K562 (cell line): ENCODE measurements around the gene TBC1D2. TPM values are rescaled to one million over a fixed set of nuclear protein-coding genes. Genes with fewer than 3 reads are reported as not detected.

Experiments used
- ATAC-seq: fragments of 200-7000 bp; cut with Tn5 transposase; 3 replicates; pipeline ENCODE4 v1.9.1; 2020; ENCODE audit warnings: moderate library complexity
- BruUV-seq: library from RNA; stranded (reverse); fragments of 400-500 nt; replicated peaks from 2 replicates; lab custom pipeline; 2021; lab: Mats Ljungman, UMichigan
- CTCF ChIA-PET: fragments of 300-600 bp; formaldehyde crosslinking; extraction: SDS; loops from one replicate; lab custom pipeline; 2021; ENCODE audit warnings: low intra/inter-chr PET ratio; lab: Yijun Ruan, JAX
- POLR2A ChIA-PET: fragments of 300-600, 350-650 bp; sonication (Branson Sonifier 250); formaldehyde crosslinking; extraction: SDS; loops from one replicate; lab custom pipeline; 2021; ENCODE audit warnings: antibody characterized with exemption, inconsistent platforms; lab: Yijun Ruan, JAX
- DNase-seq, 4 experiments: peaks; one replicate each; pipeline versions ENCODE4 v3.0.0 to v3.0.0-alpha.2; 2011 to 2018; ENCODE audit warnings: low spot score in 3 of 4, mixed read lengths in 3 of 4; ENCODE audit errors: extremely low read depth in 1 of 4
- FAIRE-seq: peaks from 2 replicates; lab custom pipeline; 2011; peaks lifted over from hg19 to GRCh38; lab: Jason Lieb, UNC
- H2AFZ ChIP-seq: 2 replicates; pipeline ENCODE4 v1.6.0; 2011; ENCODE audit warnings: low read depth, low read length, control low read depth, inconsistent platforms
- H3K27ac ChIP-seq: fragments of 200-600 bp; 3 replicates; pipeline ENCODE4 v1.8.0; 2011; ENCODE audit warnings: low read depth, mild to moderate bottlenecking, control low read depth, inconsistent platforms, low read length, moderate library complexity, mixed read lengths; ENCODE audit errors: extremely low read depth
- H3K27me3 ChIP-seq, 2 experiments: fragments of 300-600 bp in 1 of 2; 2 replicates in 1 of 2; 3 replicates in 1 of 2; pipeline versions ENCODE4 v1.6.0 to v1.8.0; 2011; ENCODE audit warnings: inconsistent platforms in 2 of 2, low read length in 2 of 2, mild to moderate bottlenecking in 1 of 2, mixed read lengths in 1 of 2, moderate library complexity in 1 of 2; ENCODE audit not compliant: control insufficient read depth in 2 of 2, insufficient read depth in 2 of 2
- H3K36me3 ChIP-seq: fragments of 300-600 bp; 3 replicates; pipeline ENCODE4 v1.8.0; 2011; ENCODE audit warnings: mild to moderate bottlenecking, low read length, inconsistent platforms; ENCODE audit not compliant: control insufficient read depth, insufficient read depth
- H3K4me1 ChIP-seq, 2 experiments: fragments of 200-600 bp in 1 of 2; replicated peaks in 1 of 2; 2 replicates in 1 of 2; 3 replicates in 1 of 2; pipeline versions ENCODE4 v1.5.1 to v1.8.0; 2011; ENCODE audit warnings: inconsistent platforms in 2 of 2, low read length in 2 of 2, mild to moderate bottlenecking in 1 of 2, mixed read lengths in 1 of 2, moderate library complexity in 1 of 2; ENCODE audit not compliant: control insufficient read depth in 2 of 2, insufficient read depth in 2 of 2
- H3K4me2 ChIP-seq: 2 replicates; pipeline ENCODE4 v1.6.1; 2011; ENCODE audit warnings: low read length, control low read depth, inconsistent platforms, mixed read lengths; ENCODE audit not compliant: insufficient read depth
- H3K4me3 ChIP-seq: fragments of 200-600 bp; sonication (generic), shearing (Covaris generic); 2 replicates; pipeline ENCODE4 v1.5.1; 2016; ENCODE audit warnings: control low read depth, inconsistent platforms
- H3K79me2 ChIP-seq: fragments of 200-600 bp; 3 replicates; pipeline ENCODE4 v1.8.0; 2011; ENCODE audit warnings: low read length, inconsistent platforms; ENCODE audit not compliant: control insufficient read depth, insufficient read depth
- H3K9ac ChIP-seq, 2 experiments: 2 replicates each; pipeline versions ENCODE4 v1.6.0 to v1.6.1; 2011; ENCODE audit warnings: low read depth in 2 of 2, low read length in 2 of 2, control low read depth in 1 of 2, inconsistent platforms in 1 of 2, mild to moderate bottlenecking in 1 of 2, mixed read lengths in 1 of 2; ENCODE audit not compliant: insufficient read depth in 1 of 2
- H3K9me1 ChIP-seq: one replicate; pipeline ENCODE4 v1.6.0; 2011; ENCODE audit warnings: inconsistent platforms, mild to moderate bottlenecking, low read length, moderate library complexity; ENCODE audit not compliant: control insufficient read depth, insufficient read depth
- H3K9me3 ChIP-seq: replicated peaks from 2 replicates; pipeline ENCODE4 v1.5.1; 2011; ENCODE audit warnings: low read depth, low read length, inconsistent platforms; ENCODE audit not compliant: control insufficient read depth, insufficient read depth
- H4K20me1 ChIP-seq: replicated peaks from 2 replicates; pipeline ENCODE4 v1.6.1; 2011; ENCODE audit warnings: low read length, inconsistent platforms, mixed read lengths; ENCODE audit not compliant: control insufficient read depth, insufficient read depth
- CBX8 ChIP-seq: fragments of 200-600 bp; sonication (generic); IDR thresholded peaks from 2 replicates; pipeline ENCODE4 v1.6.1; 2012; ENCODE audit warnings: borderline replicate concordance, mixed run types, low read depth, mild to moderate bottlenecking, moderate library complexity, mixed read lengths, low read length, control low read depth, inconsistent platforms; ENCODE audit not compliant: poor library complexity, severe bottlenecking; ENCODE audit errors: extremely low read depth
- CEBPZ ChIP-seq: fragments of 150-350 bp; IDR thresholded peaks from 2 replicates; pipeline ENCODE4 v1.6.1; 2014; ENCODE audit warnings: low read depth, mild to moderate bottlenecking, low read length, borderline replicate concordance
- HES1 ChIP-seq: fragments of 450-650 bp; IDR thresholded peaks from 2 replicates; pipeline ENCODE4 v1.6.1; 2016; ENCODE audit warnings: low read depth, mild to moderate bottlenecking, moderate library complexity
- KDM2B ChIP-seq: fragments of 250-450 bp; sonication (Bioruptor Pico); IDR thresholded peaks from 2 replicates; pipeline ENCODE4 v1.8.0; 2021; ENCODE audit warnings: mild to moderate bottlenecking, moderate library complexity
- NFATC3 ChIP-seq: fragments of 450-650 bp; IDR thresholded peaks from 2 replicates; pipeline ENCODE4 v1.6.1; 2017; ENCODE audit warnings: mild to moderate bottlenecking
- NRF1 ChIP-seq, 2 experiments: fragments of 450-650 bp; IDR thresholded peaks in 1 of 2; conservative IDR thresholded peaks in 1 of 2; 2 replicates each; pipeline ENCODE4 v1.6.1; 2014; ENCODE audit warnings: mild to moderate bottlenecking in 2 of 2
- SPI1 ChIP-seq: IDR thresholded peaks from 2 replicates; pipeline ENCODE4 v1.6.1; 2011; ENCODE audit warnings: low read depth, low read length, control low read depth, borderline replicate concordance
- SRSF7 ChIP-seq: fragments of 200-400 bp; formaldehyde crosslinking; optimal IDR thresholded peaks from 2 replicates; pipeline ENCODE3; 2017; ENCODE audit warnings: mild to moderate bottlenecking, low read depth, low read length
- ZNF274 ChIP-seq: IDR thresholded peaks from 2 replicates; pipeline ENCODE4 v1.6.1; 2011; ENCODE audit warnings: low read depth, mild to moderate bottlenecking, low read length, moderate library complexity, borderline replicate concordance
- ZNF384 ChIP-seq: IDR thresholded peaks from 2 replicates; pipeline ENCODE4 v1.6.1; 2012; ENCODE audit warnings: low read depth, low read length, improper control_type of control experiment
- ZSCAN32 ChIP-seq: fragments of 450-650 bp; formaldehyde crosslinking; IDR thresholded peaks from 2 replicates; pipeline ENCODE4 v1.4.0; 2020; ENCODE audit warnings: mild to moderate bottlenecking, moderate library complexity
- WGBS: fragments of 100-300 bp; shearing (Covaris generic); methylation state at CpG from one replicate; pipeline ENCODE4 v1.1.6; 2016; ENCODE audit warnings: low coverage, mixed read lengths; ENCODE audit not compliant: insufficient coverage; ENCODE audit errors: missing lambda C conversion rate; 5-methylcytosine and 5-hydroxymethylcytosine counted together
- in situ Hi-C: fragments of 300-500 bp; cut with MboI; formaldehyde crosslinking; loops from 4 replicates; pipeline ENCODE4 v1.15.0; 2018; ENCODE audit warnings: inconsistent platforms, mixed read lengths
- intact Hi-C: fragments of 100-400 bp; cut with micrococcal nuclease; formaldehyde crosslinking; loops from 2 replicates; pipeline ENCODE4 v1.14.2; 2022
- polyA plus RNA-seq, 8 experiments: library from polyadenylated mRNA; depleted of rRNA in 4 of 8; stranded (reverse) in 5 of 8; unstranded in 3 of 8; fragments of >200 nt; fragmentation: Nextera tagmentation in 2 of 8; fragmentation: Illumina TruSeq in 1 of 8; extraction: Ambion mirVana in 2 of 8; extraction: Trizol in 1 of 8; gene quantifications; 2 replicates each; pipeline versions ENCODE4 v1.2.1 to v1.2.3, GENCODE V29; 2011 to 2014; ENCODE audit warnings: inconsistent platforms in 1 of 8, missing spikeins in 1 of 8
- total RNA-seq, 7 experiments: library from RNA; depleted of rRNA in 6 of 7; stranded (reverse); fragments of >200 nt in 6 of 7; fragmentation: Illumina TruSeq in 2 of 7; extraction: Trizol in 2 of 7; gene quantifications; 2 replicates each; pipeline versions ENCODE4 v1.2.1 to v1.2.3, GENCODE V29; 2011 to 2021; ENCODE audit warnings: low replicate concordance in 1 of 7
- TF ChIP-seq, protein P1 (sequence below): fragments of 250-450 bp; sonication (Bioruptor Pico); IDR thresholded peaks from 2 replicates; pipeline ENCODE4 v1.8.0; 2022; ENCODE audit warnings: moderate library complexity, mild to moderate bottlenecking, inconsistent platforms

The TBC1D2 gene
- total and polyA plus RNA-seq, 9 of the 15 experiments (the other 6 are each of a cell fraction or from before 2014, with no cell fraction given), result 0.10 to 7.0 (median 2.5) TPM

GRCh38 chr9:98152526-98152925 is 102.9 kb downstream of the TBC1D2 start (continued):
- TF ChIP-seq, protein P1, sequence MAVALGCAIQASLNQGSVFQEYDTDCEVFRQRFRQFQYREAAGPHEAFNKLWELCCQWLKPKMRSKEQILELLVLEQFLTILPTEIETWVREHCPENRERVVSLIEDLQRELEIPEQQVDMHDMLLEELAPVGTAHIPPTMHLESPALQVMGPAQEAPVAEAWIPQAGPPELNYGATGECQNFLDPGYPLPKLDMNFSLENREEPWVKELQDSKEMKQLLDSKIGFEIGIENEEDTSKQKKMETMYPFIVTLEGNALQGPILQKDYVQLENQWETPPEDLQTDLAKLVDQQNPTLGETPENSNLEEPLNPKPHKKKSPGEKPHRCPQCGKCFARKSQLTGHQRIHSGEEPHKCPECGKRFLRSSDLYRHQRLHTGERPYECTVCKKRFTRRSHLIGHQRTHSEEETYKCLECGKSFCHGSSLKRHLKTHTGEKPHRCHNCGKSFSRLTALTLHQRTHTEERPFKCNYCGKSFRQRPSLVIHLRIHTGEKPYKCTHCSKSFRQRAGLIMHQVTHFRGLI (CRISPR knock-in tag), result no peak
- no peak for TF ChIP-seq ZSCAN32 (CRISPR knock-in tag)
- no peak for TF ChIP-seq HES1
- no peak for TF ChIP-seq ZNF274
- TF ChIP-seq NRF1 (conservative IDR thresholded peaks at IDR 0.05 in 1 of 2, IDR thresholded peaks at IDR 0.05 in 1 of 2), result no peak
- TF ChIP-seq ZNF384, result no peak

- ChIA-PET POLR2A (no interaction called here), CTCF (no interaction called here)
- 71% methylated on average over 3 of the region's 3 CpGs for WGBS
- Histone ChIP-seq H3K79me2 (no peaks in the 10 kb centered on the region), H3K9me1 (no peaks in the 10 kb centered on the region), H3K27ac (no peak overlapping the region), H3K4me3 (no peak overlapping the region), H3K27me3 (no peaks in the 10 kb centered on the region), H3K4me1 (0 out of 5 replicates have a peak, but pooled peaks cover 0 to 2% of the 10 kb centered on the region in 2 experiments), H3K4me2 (no peak overlapping the region), H2AFZ (no peak overlapping the region), H3K36me3 (peaks cover 29% of the 10 kb centered on the region; the same call in 2 of the 3 replicates), H4K20me1 (no peaks in the 10 kb centered on the region), H3K9me3 (no peaks in the 10 kb centered on the region), H3K9ac (no peak overlapping the region)
- TF ChIP-seq NFATC3 (no peak), KDM2B (CRISPR knock-in tag) (no peak), CEBPZ (no peak), SPI1 (peak; percentile 32; the same call in 1 of the 2 replicates), SRSF7 (no peak), CBX8 (no peak)
- DNase-seq, result no peak
- in situ Hi-C loops (no loop called here), intact Hi-C loops (no loop called here)
- no peak for FAIRE-seq
- peak; percentile 42; the same call in 2 of the 3 replicates for ATAC-seq
- BruUV-seq, result no TSS peak
These were observed 104.7 kb downstream of the TBC1D2 start for GRCh38 chr9:98150721-98151120.
